Liver (tissue), 9 donors: ENCODE measurements around the gene AGMAT. TPM values are rescaled to one million over a fixed set of nuclear protein-coding genes. Genes with fewer than 3 reads are reported as not detected.
A peak's percentile ranks its signal among the peaks of the same experiment; 100 is the strongest.

Source experiments
- DNase-seq: peaks from one replicate; pipeline ENCODE4 v3.0.0-alpha.2; 2017; ENCODE audit warnings: low spot score
- H3K27ac ChIP-seq, 2 donors: one replicate each; pipeline ENCODE4 v1.7.0; 2013; ENCODE audit warnings: inconsistent platforms in 2 of 2, low read length in 2 of 2, control low read depth in 1 of 2, low read depth in 1 of 2, mild to moderate bottlenecking in 1 of 2
- H3K27me3 ChIP-seq, 4 donors: one replicate each; pipeline versions ENCODE4 v1.6.1 to v1.7.0; 2013; ENCODE audit warnings: low read length in 3 of 4, inconsistent platforms in 1 of 4, mild to moderate bottlenecking in 1 of 4, moderate library complexity in 1 of 4; ENCODE audit not compliant: control insufficient read depth in 4 of 4, insufficient read depth in 4 of 4
- H3K36me3 ChIP-seq, 4 donors: one replicate each; pipeline versions ENCODE4 v1.6.1 to v1.7.0; 2013; ENCODE audit warnings: low read length in 3 of 4, mild to moderate bottlenecking in 3 of 4, low read depth in 1 of 4, moderate library complexity in 1 of 4; ENCODE audit not compliant: control insufficient read depth in 4 of 4, insufficient read depth in 3 of 4
- H3K4me1 ChIP-seq, 4 donors: one replicate each; pipeline versions ENCODE4 v1.6.1 to v1.7.0; 2013; ENCODE audit warnings: low read length in 3 of 4, mild to moderate bottlenecking in 3 of 4, moderate library complexity in 1 of 4; ENCODE audit not compliant: control insufficient read depth in 4 of 4, insufficient read depth in 4 of 4
- H3K4me3 ChIP-seq, 3 donors: one replicate each; pipeline versions ENCODE4 v1.6.1 to v1.7.0; 2013; ENCODE audit warnings: low read length in 3 of 3, control low read depth in 1 of 3, low read depth in 1 of 3, mild to moderate bottlenecking in 1 of 3
- H3K9ac ChIP-seq, 2 donors: one replicate each; pipeline ENCODE4 v1.7.0; 2013; ENCODE audit warnings: low read length in 2 of 2, mild to moderate bottlenecking in 2 of 2, moderate library complexity in 2 of 2, control low read depth in 1 of 2, low read depth in 1 of 2
- H3K9me3 ChIP-seq, 4 donors: one replicate each; pipeline versions ENCODE4 v1.6.1 to v1.7.0; 2013; ENCODE audit warnings: low read length in 3 of 4; ENCODE audit not compliant: control insufficient read depth in 4 of 4
- EGR1 ChIP-seq, 2 donors: IDR thresholded peaks; 2 replicates each; pipeline ENCODE4 v1.6.1; 2016 to 2018; ENCODE audit warnings: antibody characterized with exemption in 2 of 2, low read depth in 2 of 2
- FOXA1 ChIP-seq: IDR thresholded peaks from 2 replicates; pipeline ENCODE4 v1.6.1; 2016; ENCODE audit warnings: antibody characterized with exemption
- FOXA2 ChIP-seq: IDR thresholded peaks from 2 replicates; pipeline ENCODE4 v1.6.1; 2016; ENCODE audit warnings: antibody characterized with exemption
- GABPA ChIP-seq, 2 donors: IDR thresholded peaks in 1 of 2; conservative IDR thresholded peaks in 1 of 2; 2 replicates each; pipeline ENCODE4 v1.6.1; 2016; ENCODE audit warnings: antibody characterized with exemption in 2 of 2, mild to moderate bottlenecking in 1 of 2, moderate library complexity in 1 of 2
- HNF4A ChIP-seq, 2 donors: conservative IDR thresholded peaks; 2 replicates each; pipeline ENCODE4 v1.6.1; 2016; ENCODE audit warnings: antibody characterized with exemption in 2 of 2, mild to moderate bottlenecking in 2 of 2
- HNF4G ChIP-seq: IDR thresholded peaks from 2 replicates; pipeline ENCODE4 v1.6.1; 2016; ENCODE audit warnings: antibody characterized with exemption
- JUND ChIP-seq, 2 donors: IDR thresholded peaks; 2 replicates each; pipeline ENCODE4 v1.6.1; 2016; ENCODE audit warnings: antibody characterized with exemption in 2 of 2
- NR2F2 ChIP-seq: IDR thresholded peaks from 2 replicates; pipeline ENCODE4 v1.6.1; 2016; ENCODE audit warnings: antibody characterized with exemption
- RAD21 ChIP-seq, 2 donors: IDR thresholded peaks; 2 replicates each; pipeline ENCODE4 v1.6.1; 2016; ENCODE audit warnings: antibody characterized with exemption in 2 of 2, mild to moderate bottlenecking in 2 of 2
- SP1 ChIP-seq: IDR thresholded peaks from 2 replicates; pipeline ENCODE4 v1.6.1; 2018; ENCODE audit warnings: antibody characterized with exemption, mild to moderate bottlenecking
- TAF1 ChIP-seq: conservative IDR thresholded peaks from 2 replicates; pipeline ENCODE4 v1.6.1; 2016; ENCODE audit warnings: antibody characterized with exemption, mild to moderate bottlenecking
- YY1 ChIP-seq: IDR thresholded peaks from 2 replicates; pipeline ENCODE4 v1.6.1; 2016; ENCODE audit warnings: antibody characterized with exemption, mild to moderate bottlenecking
- WGBS: extraction: QIAGEN DNeasy Blood & Tissue Kit; methylation state at CpG from one replicate; pipeline ENCODE4 v1.1.7; 2013; 5-methylcytosine and 5-hydroxymethylcytosine counted together
- polyA plus RNA-seq, 2 donors: library from polyadenylated mRNA; stranded (reverse) in 1 of 2; unstranded in 1 of 2; fragments of 200-250 nt in 1 of 2; fragments of >200 nt in 1 of 2; fragmentation: Nextera tagmentation in 1 of 2; extraction: Ambion mirVana in 1 of 2; gene quantifications; one replicate each; pipeline versions ENCODE4 v1.2.1 to v1.2.3, GENCODE V29; 2013 to 2015
- total RNA-seq, 2 donors: library from RNA; depleted of rRNA; stranded (reverse); fragments of >200 nt; gene quantifications; one replicate each; pipeline ENCODE4 v1.2.3, GENCODE V29; 2014
- TF ChIP-seq, protein P1 (sequence below): IDR thresholded peaks from 2 replicates; pipeline ENCODE4 v1.6.1; 2016; ENCODE audit warnings: antibody characterized with exemption
- TF ChIP-seq, protein P2 (sequence below): IDR thresholded peaks from 2 replicates; pipeline ENCODE4 v1.6.1; 2016; ENCODE audit warnings: antibody characterized with exemption
- TF ChIP-seq, protein P3 (sequence below): IDR thresholded peaks from 2 replicates; pipeline ENCODE4 v1.6.1; 2016; ENCODE audit warnings: antibody characterized with exemption, mild to moderate bottlenecking
- TF ChIP-seq, protein P4 (sequence below): IDR thresholded peaks from 2 replicates; pipeline ENCODE4 v1.6.1; 2016; ENCODE audit warnings: antibody characterized with exemption
- donor health status: healthy.
- donor health status: healthy.
- donor health status: healthy.
- donor health status: healthy.
- donor health status: healthy.

AGMAT gene
- total and polyA plus RNA-seq, 4 donors: 31.9 to 83.6 (median 40.6) TPM

DNA sequence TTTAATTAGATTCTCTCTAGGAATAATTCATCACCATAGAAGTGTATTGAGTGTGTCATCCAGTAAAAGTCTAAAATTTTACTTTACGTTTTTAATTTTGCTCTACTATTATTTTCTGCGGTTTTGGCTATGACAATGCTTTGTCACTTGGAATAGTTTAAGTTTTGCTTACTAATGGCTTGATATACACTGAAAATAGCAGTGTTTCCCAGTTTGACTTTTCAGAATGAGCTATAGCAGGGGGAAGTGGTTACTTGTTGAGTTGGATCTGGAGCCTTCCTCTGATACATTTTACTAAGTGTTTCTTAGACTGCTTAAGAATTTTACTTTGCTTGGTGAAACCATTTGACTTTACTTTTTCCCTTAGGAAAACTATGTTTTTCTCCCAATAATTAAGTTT lies 53.2 kb downstream of the AGMAT start:
- no peak for DNase-seq
- Histone ChIP-seq H3K9ac (no peak overlapping the region), H3K27me3 (no peaks in the 10 kb centered on the region), H3K27ac (no peak overlapping the region), H3K36me3 (peaks cover 3 to 18% (median 9%) of the 10 kb centered on the region in 4 donors), H3K4me3 (no peak overlapping the region), H3K9me3 (no peaks in the 10 kb centered on the region), H3K4me1 (peaks cover 0 to 9% (median 7%) of the 10 kb centered on the region in 4 donors)
- 77% methylated on average over 2 of the region's 2 CpGs for WGBS
- TF ChIP-seq, protein P1, sequence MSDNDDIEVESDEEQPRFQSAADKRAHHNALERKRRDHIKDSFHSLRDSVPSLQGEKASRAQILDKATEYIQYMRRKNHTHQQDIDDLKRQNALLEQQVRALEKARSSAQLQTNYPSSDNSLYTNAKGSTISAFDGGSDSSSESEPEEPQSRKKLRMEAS: no peak
- TF ChIP-seq JUND (IDR thresholded peaks at IDR 0.05) (no peak), GABPA (IDR thresholded peaks at IDR 0.05 in 1 of 2, conservative IDR thresholded peaks at IDR 0.05 in 1 of 2) (no peak), HNF4G (no peak)
- TF ChIP-seq, protein P2, sequence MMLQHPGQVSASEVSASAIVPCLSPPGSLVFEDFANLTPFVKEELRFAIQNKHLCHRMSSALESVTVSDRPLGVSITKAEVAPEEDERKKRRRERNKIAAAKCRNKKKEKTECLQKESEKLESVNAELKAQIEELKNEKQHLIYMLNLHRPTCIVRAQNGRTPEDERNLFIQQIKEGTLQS: no peak

DNA sequence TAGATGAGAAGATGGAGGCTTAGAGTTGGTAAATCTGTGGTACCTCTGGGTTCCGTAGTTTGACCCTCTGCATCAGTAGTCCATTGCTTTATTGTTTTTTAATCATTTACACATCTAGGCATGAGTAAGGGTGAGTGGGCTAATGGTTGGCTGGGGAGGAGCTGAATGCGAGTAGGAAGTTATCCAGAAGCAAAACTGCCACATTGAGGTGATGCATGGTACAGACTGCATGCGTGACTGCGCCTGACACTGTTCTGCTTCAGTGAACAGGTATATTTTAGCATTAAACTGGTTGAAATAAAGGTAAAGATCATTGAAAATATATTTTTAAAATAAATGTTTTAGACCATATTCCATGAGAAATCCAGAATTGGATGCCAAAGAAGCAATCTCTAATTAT lies 53.8 kb downstream of the AGMAT start:
- Histone ChIP-seq H3K27me3 (no peaks in the 10 kb centered on the region), H3K9me3 (no peaks in the 10 kb centered on the region), H3K4me3 (no peak overlapping the region), H3K9ac (no peak overlapping the region), H3K4me1 (peaks cover 1 to 13% (median 10%) of the 10 kb centered on the region in 4 donors), H3K36me3 (peaks cover 3 to 18% (median 6%) of the 10 kb centered on the region in 4 donors), H3K27ac (no peak overlapping the region)
- no peak for DNase-seq
- 97% methylated on average over 4 of the region's 4 CpGs for WGBS
- TF ChIP-seq JUND (IDR thresholded peaks at IDR 0.05) (no peak), GABPA (IDR thresholded peaks at IDR 0.05 in 1 of 2, conservative IDR thresholded peaks at IDR 0.05 in 1 of 2) (no peak), SP1 (no peak), EGR1 (IDR thresholded peaks at IDR 0.05; ENCODE audit: low read depth in 2 of 2) (no peak), FOXA2 (no peak), NR2F2 (no peak)
- TF ChIP-seq, protein P3, sequence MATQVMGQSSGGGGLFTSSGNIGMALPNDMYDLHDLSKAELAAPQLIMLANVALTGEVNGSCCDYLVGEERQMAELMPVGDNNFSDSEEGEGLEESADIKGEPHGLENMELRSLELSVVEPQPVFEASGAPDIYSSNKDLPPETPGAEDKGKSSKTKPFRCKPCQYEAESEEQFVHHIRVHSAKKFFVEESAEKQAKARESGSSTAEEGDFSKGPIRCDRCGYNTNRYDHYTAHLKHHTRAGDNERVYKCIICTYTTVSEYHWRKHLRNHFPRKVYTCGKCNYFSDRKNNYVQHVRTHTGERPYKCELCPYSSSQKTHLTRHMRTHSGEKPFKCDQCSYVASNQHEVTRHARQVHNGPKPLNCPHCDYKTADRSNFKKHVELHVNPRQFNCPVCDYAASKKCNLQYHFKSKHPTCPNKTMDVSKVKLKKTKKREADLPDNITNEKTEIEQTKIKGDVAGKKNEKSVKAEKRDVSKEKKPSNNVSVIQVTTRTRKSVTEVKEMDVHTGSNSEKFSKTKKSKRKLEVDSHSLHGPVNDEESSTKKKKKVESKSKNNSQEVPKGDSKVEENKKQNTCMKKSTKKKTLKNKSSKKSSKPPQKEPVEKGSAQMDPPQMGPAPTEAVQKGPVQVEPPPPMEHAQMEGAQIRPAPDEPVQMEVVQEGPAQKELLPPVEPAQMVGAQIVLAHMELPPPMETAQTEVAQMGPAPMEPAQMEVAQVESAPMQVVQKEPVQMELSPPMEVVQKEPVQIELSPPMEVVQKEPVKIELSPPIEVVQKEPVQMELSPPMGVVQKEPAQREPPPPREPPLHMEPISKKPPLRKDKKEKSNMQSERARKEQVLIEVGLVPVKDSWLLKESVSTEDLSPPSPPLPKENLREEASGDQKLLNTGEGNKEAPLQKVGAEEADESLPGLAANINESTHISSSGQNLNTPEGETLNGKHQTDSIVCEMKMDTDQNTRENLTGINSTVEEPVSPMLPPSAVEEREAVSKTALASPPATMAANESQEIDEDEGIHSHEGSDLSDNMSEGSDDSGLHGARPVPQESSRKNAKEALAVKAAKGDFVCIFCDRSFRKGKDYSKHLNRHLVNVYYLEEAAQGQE: no peak

DNA sequence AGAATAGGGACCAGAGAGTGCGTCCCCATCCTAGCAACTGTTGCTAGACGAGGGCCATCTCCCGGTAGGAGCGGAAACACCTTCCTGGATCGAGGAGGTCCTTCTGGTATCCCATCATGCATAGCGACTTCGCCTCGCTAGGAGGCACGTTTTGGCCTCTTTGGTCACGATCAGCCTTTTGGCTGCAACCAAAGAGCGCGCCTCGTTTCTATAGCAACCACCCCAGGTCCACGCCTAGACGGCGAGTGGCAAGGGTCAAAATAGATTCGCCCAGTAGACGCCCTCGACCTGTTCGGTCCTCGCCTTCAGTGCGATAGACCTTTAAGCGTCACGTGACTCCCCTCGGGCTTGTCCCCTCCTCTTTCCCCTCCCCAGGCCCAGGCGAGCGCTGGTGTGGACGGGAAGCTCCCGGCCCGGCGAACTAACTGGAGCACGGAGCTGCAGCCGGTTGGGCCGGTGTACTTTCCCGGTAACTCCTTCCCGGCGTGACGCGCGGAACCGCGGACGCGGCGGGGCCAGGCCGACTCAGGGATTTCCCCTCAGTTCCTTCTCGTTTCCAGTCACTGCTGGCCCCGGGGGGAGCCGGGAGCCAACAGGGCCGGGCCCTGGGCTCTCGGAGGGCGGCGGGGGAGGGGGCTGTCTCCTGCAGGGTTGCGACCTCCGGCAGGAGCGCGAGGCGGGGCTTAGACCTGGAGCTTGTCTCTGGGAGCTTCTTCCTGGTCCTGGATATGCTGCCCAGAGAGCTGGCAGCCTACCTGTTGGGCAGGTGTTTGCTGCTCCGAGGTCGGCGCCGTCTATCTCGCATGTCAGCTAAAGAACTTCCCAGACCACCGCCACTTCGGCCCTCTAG lies 58.1 kb downstream of the AGMAT start, which contains the start of gene DNAJC16:
Gene DNAJC16 (plus strand): TSS at position 359 of the 850 bp plus-strand sequence. CDS start 2,258 bp downstream, outside the sequence.
- Histone ChIP-seq H3K36me3 (peaks cover 0 to 4% (median 3%) of the 10 kb centered on the region in 4 donors), H3K9me3 (no peaks in the 10 kb centered on the region), H3K27me3 (no peaks in the 10 kb centered on the region), H3K9ac (peak within 1 kb of the TSS; percentile 73 to 79), H3K27ac (peak within 1 kb of the TSS; percentile 95 to 97), H3K4me3 (peak within 1 kb of the TSS; percentile 67 to 85 (median 73)), H3K4me1 (peaks cover 3 to 35% (median 24%) of the 10 kb centered on the region in 4 donors)
- under 1% methylated on average over 65 of the region's 65 CpGs for WGBS
- DNase-seq: peak; percentile 98
- TF ChIP-seq JUND (IDR thresholded peaks at IDR 0.05) (peak; percentile 14 to 69), YY1 (peak; percentile 91), SP1 (peak; percentile 87), TAF1 (peak; percentile 61), HNF4A (conservative IDR thresholded peaks at IDR 0.05) (peak; percentile 70 to 81), EGR1 (IDR thresholded peaks at IDR 0.05; ENCODE audit: low read depth in 2 of 2) (peak; percentile 35 to 90), RAD21 (IDR thresholded peaks at IDR 0.05) (peak; percentile 45 to 59), FOXA1 (peak; percentile 83)
- TF ChIP-seq, protein P4, sequence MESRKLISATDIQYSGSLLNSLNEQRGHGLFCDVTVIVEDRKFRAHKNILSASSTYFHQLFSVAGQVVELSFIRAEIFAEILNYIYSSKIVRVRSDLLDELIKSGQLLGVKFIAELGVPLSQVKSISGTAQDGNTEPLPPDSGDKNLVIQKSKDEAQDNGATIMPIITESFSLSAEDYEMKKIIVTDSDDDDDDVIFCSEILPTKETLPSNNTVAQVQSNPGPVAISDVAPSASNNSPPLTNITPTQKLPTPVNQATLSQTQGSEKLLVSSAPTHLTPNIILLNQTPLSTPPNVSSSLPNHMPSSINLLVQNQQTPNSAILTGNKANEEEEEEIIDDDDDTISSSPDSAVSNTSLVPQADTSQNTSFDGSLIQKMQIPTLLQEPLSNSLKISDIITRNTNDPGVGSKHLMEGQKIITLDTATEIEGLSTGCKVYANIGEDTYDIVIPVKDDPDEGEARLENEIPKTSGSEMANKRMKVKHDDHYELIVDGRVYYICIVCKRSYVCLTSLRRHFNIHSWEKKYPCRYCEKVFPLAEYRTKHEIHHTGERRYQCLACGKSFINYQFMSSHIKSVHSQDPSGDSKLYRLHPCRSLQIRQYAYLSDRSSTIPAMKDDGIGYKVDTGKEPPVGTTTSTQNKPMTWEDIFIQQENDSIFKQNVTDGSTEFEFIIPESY: peak; percentile 97
- TF ChIP-seq, protein P3: peak; percentile 85
- TF ChIP-seq, protein P1: peak; percentile 99
